A549 (cell line): ENCODE measurements around the gene RPS6KC1. TPM values are rescaled to one million over a fixed set of nuclear protein-coding genes. Genes with fewer than 3 reads are reported as not detected.
A peak's percentile ranks its signal among the peaks of the same experiment; 100 is the strongest.

Experiments used
- ATAC-seq, 2 experiments: fragments of 200-7000 bp in 1 of 2; fragments of >200 bp in 1 of 2; cut with Nextera tagmentation in 1 of 2; cut with Tn5 transposase in 1 of 2; 3 replicates each; pipeline versions ENCODE4 v1.8.0 to v1.9.1; 2018 to 2020; ENCODE audit warnings: mild to moderate bottlenecking in 1 of 2, moderate library complexity in 1 of 2
- CTCF ChIA-PET: fragments of 300-600 bp; sonication (Branson Sonifier 250); formaldehyde crosslinking; extraction: SDS; loops from one replicate; lab custom pipeline; 2021; ENCODE audit warnings: antibody characterized with exemption, inconsistent platforms; lab: Yijun Ruan, JAX
- POLR2A ChIA-PET: fragments of 350-600 bp; formaldehyde crosslinking; extraction: SDS; loops from one replicate; lab custom pipeline; 2021; ENCODE audit warnings: antibody characterized with exemption, inconsistent platforms; lab: Yijun Ruan, JAX
- DNase-seq, 2 experiments: peaks; one replicate each; pipeline versions ENCODE4 v3.0.0 to v3.0.0-alpha.2; 2011 to 2016; ENCODE audit warnings: low read depth in 1 of 2, low spot score in 1 of 2
- FAIRE-seq: peaks from 2 replicates; lab custom pipeline; 2011; peaks lifted over from hg19 to GRCh38; lab: Jason Lieb, UNC
- H3K27ac ChIP-seq, 2 experiments: fragments of >200 bp; sonication (Bioruptor Twin); formaldehyde crosslinking; 3 replicates each; pipeline ENCODE4 v1.5.1; 2016 to 2017
- H3K4me1 ChIP-seq: fragments of >200 bp; sonication (Bioruptor Twin); formaldehyde crosslinking; 3 replicates; pipeline ENCODE4 v1.6.1; 2016
- H3K4me2 ChIP-seq: fragments of >200 bp; sonication (Bioruptor Twin); formaldehyde crosslinking; 3 replicates; pipeline ENCODE4 v1.6.1; 2016
- H3K4me3 ChIP-seq: fragments of >200 bp; sonication (Bioruptor Twin); formaldehyde crosslinking; 3 replicates; pipeline ENCODE4 v1.5.1; 2016
- H3K9me3 ChIP-seq: fragments of >200 bp; sonication (Bioruptor Twin); formaldehyde crosslinking; 3 replicates; pipeline ENCODE4 v1.6.1; 2016
- CBX8 ChIP-seq: fragments of 200-600 bp; sonication (generic); IDR thresholded peaks from 2 replicates; pipeline ENCODE4 v1.6.1; 2016
- CEBPB ChIP-seq, 2 experiments: fragments of >200 bp in 1 of 2; sonication (Bioruptor Twin) in 1 of 2; formaldehyde crosslinking in 1 of 2; IDR thresholded peaks; 2 replicates each; pipeline ENCODE4 v1.6.1; 2012 to 2016
- CHD4 ChIP-seq: fragments of 200-600 bp; sonication (generic); IDR thresholded peaks from 2 replicates; pipeline ENCODE4 v1.6.1; 2016; ENCODE audit warnings: antibody characterized with exemption, mild to moderate bottlenecking, borderline replicate concordance
- EP300 ChIP-seq, 2 experiments: fragments of >200 bp; sonication (Bioruptor Twin); formaldehyde crosslinking; IDR thresholded peaks; 2 replicates in 1 of 2; 3 replicates in 1 of 2; pipeline ENCODE4 v1.6.1; 2016 to 2017
- FOSL2 ChIP-seq, 2 experiments: fragments of 450-650 bp in 1 of 2; fragments of >200 bp in 1 of 2; sonication (Bioruptor Twin) in 1 of 2; formaldehyde crosslinking; IDR thresholded peaks; 2 replicates each; pipeline versions ENCODE4 v1.5.0 to v1.6.1; 2016 to 2020; ENCODE audit warnings: mild to moderate bottlenecking in 1 of 2, moderate library complexity in 1 of 2
- FOXS1 ChIP-seq: fragments of 250-450 bp; sonication (Bioruptor Pico); IDR thresholded peaks from 2 replicates; pipeline ENCODE4 v1.5.0; 2020; ENCODE audit warnings: mild to moderate bottlenecking, moderate library complexity
- HDAC2 ChIP-seq: fragments of 200-600 bp; sonication (generic); IDR thresholded peaks from 2 replicates; pipeline ENCODE4 v1.6.1; 2016
- HES2 ChIP-seq: fragments of >200 bp; sonication (Bioruptor Twin); formaldehyde crosslinking; IDR thresholded peaks from 2 replicates; pipeline ENCODE4 v1.6.1; 2016
- HOXA7 ChIP-seq: fragments of 250-450 bp; sonication (Bioruptor Pico); IDR thresholded peaks from 2 replicates; pipeline ENCODE4 v1.5.0; 2020; ENCODE audit warnings: mild to moderate bottlenecking, moderate library complexity
- MAFK ChIP-seq: fragments of 450-650 bp; IDR thresholded peaks from 2 replicates; pipeline ENCODE4 v1.6.1; 2014; ENCODE audit not compliant: partially characterized antibody
- MAZ ChIP-seq: fragments of 150-350 bp; IDR thresholded peaks from 2 replicates; pipeline ENCODE4 v1.6.1; 2014; ENCODE audit warnings: antibody characterized with exemption, low read depth, low read length, borderline replicate concordance
- NPAS2 ChIP-seq: fragments of 250-450 bp; sonication (Bioruptor Pico); IDR thresholded peaks from 2 replicates; pipeline ENCODE4 v1.8.0; 2022; ENCODE audit warnings: mild to moderate bottlenecking, moderate library complexity, borderline replicate concordance
- NR3C1 ChIP-seq: fragments of >200 bp; sonication (Bioruptor Twin); formaldehyde crosslinking; IDR thresholded peaks from 3 replicates; pipeline ENCODE4 v1.6.1; 2017
- PHF8 ChIP-seq: fragments of 200-600 bp; sonication (generic); IDR thresholded peaks from 2 replicates; pipeline ENCODE4 v1.6.1; 2016; ENCODE audit warnings: low read depth, mild to moderate bottlenecking, antibody characterized with exemption, moderate library complexity, borderline replicate concordance
- POLR2AphosphoS2 ChIP-seq: conservative IDR thresholded peaks from 2 replicates; pipeline ENCODE4 v1.6.1; 2012; ENCODE audit warnings: low read length, improper control_type of control experiment, inconsistent platforms
- RAD21 ChIP-seq, 2 experiments: fragments of >200 bp in 1 of 2; sonication (Bioruptor Twin) in 1 of 2; formaldehyde crosslinking in 1 of 2; IDR thresholded peaks in 1 of 2; conservative IDR thresholded peaks in 1 of 2; 2 replicates in 1 of 2; 3 replicates in 1 of 2; pipeline ENCODE4 v1.6.1; 2012 to 2018; ENCODE audit warnings: inconsistent platforms in 1 of 2
- RCOR1 ChIP-seq: fragments of 150-350 bp; IDR thresholded peaks from 2 replicates; pipeline ENCODE4 v1.6.1; 2014; ENCODE audit warnings: antibody characterized with exemption, low read length, low read depth
- RFX5 ChIP-seq: fragments of 450-650 bp; IDR thresholded peaks from 2 replicates; pipeline ENCODE4 v1.7.1; 2014; ENCODE audit warnings: antibody characterized with exemption, mild to moderate bottlenecking, moderate library complexity
- RNF2 ChIP-seq: fragments of 200-600 bp; sonication (generic); IDR thresholded peaks from 2 replicates; pipeline ENCODE4 v1.6.1; 2016; ENCODE audit warnings: low read depth, mild to moderate bottlenecking, antibody characterized with exemption, moderate library complexity, borderline replicate concordance
- SMC3 ChIP-seq: fragments of >200 bp; sonication (Bioruptor Twin); formaldehyde crosslinking; IDR thresholded peaks from 3 replicates; pipeline ENCODE4 v1.6.1; 2018; ENCODE audit warnings: inconsistent platforms
- TFCP2L1 ChIP-seq: fragments of 250-450 bp; sonication (Bioruptor Pico); IDR thresholded peaks from 2 replicates; pipeline ENCODE4 v1.5.0; 2021; ENCODE audit warnings: mild to moderate bottlenecking
- ZC3H11A ChIP-seq: fragments of 450-650 bp; IDR thresholded peaks from 2 replicates; pipeline ENCODE4 v1.6.1; 2014; ENCODE audit warnings: antibody characterized with exemption, mild to moderate bottlenecking
- WGBS: methylation state at CpG from one replicate; pipeline ENCODE4 v1.1.6; 2017; ENCODE audit errors: missing lambda C conversion rate; 5-methylcytosine and 5-hydroxymethylcytosine counted together
- polyA plus RNA-seq, 4 experiments: library from polyadenylated mRNA; depleted of rRNA in 3 of 4; stranded (reverse); fragments of >200 nt; fragmentation: RNase III in 1 of 4; extraction: RNeasy Plus Mini Kit Qiagen cat#74134 plus additional on column Dnase treatment in 1 of 4; gene quantifications; 2 replicates in 3 of 4; 3 replicates in 1 of 4; pipeline ENCODE4 v1.2.3, GENCODE V29; 2011 to 2017
- TF ChIP-seq, protein P1 (sequence below): fragments of 250-450 bp; sonication (Bioruptor Pico); IDR thresholded peaks from 2 replicates; pipeline ENCODE4 v1.5.0; 2020; ENCODE audit warnings: low read depth, mild to moderate bottlenecking, moderate library complexity

RPS6KC1 gene
- polyA plus RNA-seq, 2 of the 4 experiments (the other 2 are of a cell fraction), result 11.7 to 25.4 TPM

GRCh38 chr1:213276236-213276635 is 225.2 kb downstream of the RPS6KC1 start:
- ATAC-seq, result no peak
- no peak for FAIRE-seq
- DNase-seq, result no peak
- WGBS, result 93% methylated on average over 2 of the region's 2 CpGs
- H3K9me3 ChIP-seq, result no peaks in the 10 kb centered on the region
- ChIA-PET POLR2A (no interaction called here), CTCF (interaction anchor here (0.9 kb wide), 1 partner anchor 11 kb away, joined by 3 read pairs; no protein-coding TSS in a partner anchor)
- no peaks in the 10 kb centered on the region for H3K4me1 ChIP-seq
- no peak overlapping the region for H3K27ac ChIP-seq
- no peak for TF ChIP-seq TFCP2L1 (CRISPR knock-in tag)
- TF ChIP-seq CEBPB (IDR thresholded peaks at IDR 0.05), result peak; percentile 17 to 38; a peak in 2 of 4 replicates
- no peak overlapping the region for H3K4me2 ChIP-seq
- no peak overlapping the region for H3K4me3 ChIP-seq

GRCh38 chr1:213277036-213277435 is 226.0 kb downstream of the RPS6KC1 start:
- Histone ChIP-seq H3K27ac (no peak overlapping the region), H3K9me3 (no peaks in the 10 kb centered on the region), H3K4me2 (no peak overlapping the region), H3K4me1 (no peaks in the 10 kb centered on the region), H3K4me3 (no peak overlapping the region)
- ATAC-seq (no peak), FAIRE-seq (no peak), DNase-seq (no peak)
- TF ChIP-seq NR3C1 (no peak), RAD21 (conservative IDR thresholded peaks at IDR 0.05 in 1 of 2, IDR thresholded peaks at IDR 0.05 in 1 of 2) (no peak), MAFK (no peak), RNF2 (no peak), NPAS2 (CRISPR knock-in tag) (no peak), POLR2AphosphoS2 (no peak), RCOR1 (no peak), CHD4 (no peak), HES2 (no peak), FOSL2 (IDR thresholded peaks at IDR 0.05) (no peak), FOSL2 (CRISPR knock-in tag; IDR thresholded peaks at IDR 0.05) (no peak), ZC3H11A (no peak), HOXA7 (CRISPR knock-in tag) (no peak)
- TF ChIP-seq, protein P1, sequence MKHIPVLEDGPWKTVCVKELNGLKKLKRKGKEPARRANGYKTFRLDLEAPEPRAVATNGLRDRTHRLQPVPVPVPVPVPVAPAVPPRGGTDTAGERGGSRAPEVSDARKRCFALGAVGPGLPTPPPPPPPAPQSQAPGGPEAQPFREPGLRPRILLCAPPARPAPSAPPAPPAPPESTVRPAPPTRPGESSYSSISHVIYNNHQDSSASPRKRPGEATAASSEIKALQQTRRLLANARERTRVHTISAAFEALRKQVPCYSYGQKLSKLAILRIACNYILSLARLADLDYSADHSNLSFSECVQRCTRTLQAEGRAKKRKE (CRISPR knock-in tag), result no peak
- CTCF ChIA-PET, result interaction anchor here (1.0 kb wide), 1 partner anchor 705 kb away, joined by 3 read pairs; no protein-coding TSS in a partner anchor
- POLR2A ChIA-PET, result no interaction called here
- 91% methylated on average over 2 of the region's 2 CpGs for WGBS

DNA sequence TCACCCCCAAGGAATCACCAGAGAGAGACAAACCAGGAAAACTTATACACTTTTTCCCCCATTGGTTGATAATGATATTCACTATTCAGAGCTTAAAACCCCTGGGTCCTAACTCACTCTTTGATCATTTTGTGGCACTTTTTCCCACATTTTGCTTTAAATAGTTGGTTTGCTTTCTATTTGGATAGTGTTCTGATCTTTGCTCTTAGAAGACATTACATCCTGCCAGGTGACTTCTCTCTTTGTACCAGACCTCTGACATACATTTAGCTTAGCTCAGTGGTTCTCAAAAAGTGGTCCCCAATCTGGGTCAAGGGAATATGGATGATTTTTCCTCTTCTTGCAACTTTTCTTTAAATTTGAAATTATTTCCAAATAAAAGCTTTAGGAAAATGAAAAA is 228.4 kb downstream of the RPS6KC1 start:
- POLR2A ChIA-PET, result no interaction called here
- no peak overlapping the region for H3K4me2 ChIP-seq
- TF ChIP-seq CBX8, result no peak
- TF ChIP-seq RFX5, result no peak
- TF ChIP-seq FOXS1 (CRISPR knock-in tag), result no peak
- TF ChIP-seq MAZ, result no peak
- TF ChIP-seq SMC3, result no peak
- no peak for TF ChIP-seq HDAC2
- no peak for TF ChIP-seq PHF8
- no peak for TF ChIP-seq EP300 (IDR thresholded peaks at IDR 0.05)
- FAIRE-seq, result no peak
- H3K4me1 ChIP-seq, result no peaks in the 10 kb centered on the region
- no peak for DNase-seq
- CTCF ChIA-PET, result interaction anchor here (1.0 kb wide), 1 partner anchor 15 kb away, joined by 3 read pairs; no protein-coding TSS in a partner anchor
- H3K9me3 ChIP-seq, result no peaks in the 10 kb centered on the region
- H3K27ac ChIP-seq, result no peak overlapping the region
- no peak for ATAC-seq
- no peak overlapping the region for H3K4me3 ChIP-seq
